ENCODE results near the gene ZBTB38. TPM values are rescaled to one million over a fixed set of nuclear protein-coding genes. Genes with fewer than 3 reads are reported as not detected.

The ZBTB38 gene
- total and polyA plus RNA-seq, 2 experiments from 2014 or later: 8.7 to 11.5 TPM

- TF ChIP-seq ETS1 (IDR thresholded peaks at IDR 0.05) (no peak), STAT1 (IDR thresholded peaks at IDR 0.05; ENCODE audit: unreplicated experiment) (no peak), ZNF331 (CRISPR knock-in tag; IDR thresholded peaks at IDR 0.05; ENCODE audit: low read depth) (no peak), ZNF462 (CRISPR knock-in tag; IDR thresholded peaks at IDR 0.05) (no peak), NANOG (IDR thresholded peaks at IDR 0.05; ENCODE audit: borderline replicate concordance) (no peak), REST (IDR thresholded peaks at IDR 0.05; ENCODE audit: unreplicated experiment) (no peak), CREB1 (CRISPR knock-in tag; IDR thresholded peaks at IDR 0.05; ENCODE audit: low read depth) (no peak), JUNB (IDR thresholded peaks at IDR 0.05; ENCODE audit: unreplicated experiment) (no peak), POLR2AphosphoS5 (IDR thresholded peaks at IDR 0.05; ENCODE audit: low read depth) (no peak), ZNF114 (CRISPR knock-in tag; IDR thresholded peaks at IDR 0.05) (no peak), EZH2phosphoT487 (IDR thresholded peaks at IDR 0.05; ENCODE audit: unreplicated experiment) (no peak), CTCF (conservative IDR thresholded peaks at IDR 0.05; ENCODE audit: low read depth in 2 of 2) (no peak), EZH2 (IDR thresholded peaks at IDR 0.05; ENCODE audit: low read depth, unreplicated experiment) (no peak)
- peaks cover 3% of the 10 kb centered on the region; the same call in 1 of the 2 replicates for H3K9me2 ChIP-seq (ENCODE audit: insufficient read depth)
- H3K27me3 ChIP-seq (ENCODE audit: insufficient read depth): no peaks in the 10 kb centered on the region
- peaks cover 12% of the 10 kb centered on the region for H3K9me3 Mint-ChIP-seq
- no peaks in the 10 kb centered on the region for H4K20me1 ChIP-seq (replicated peaks; ENCODE audit: insufficient read depth)
- H3K4me2 ChIP-seq: no peak overlapping the region
- H3K4me1 ChIP-seq (ENCODE audit: insufficient read depth): peaks cover 29% of the 10 kb centered on the region
- H3K4me1 Mint-ChIP-seq: peaks cover 27% of the 10 kb centered on the region
- DNase-seq (ENCODE audit: low spot score) (no peak), ATAC-seq (no peak)
- H3F3A ChIP-seq (replicated peaks; ENCODE audit: low read depth): no peaks in the 10 kb centered on the region
- H3K27ac Mint-ChIP-seq: no peak overlapping the region
- no peak overlapping the region for H3K27ac ChIP-seq (ENCODE audit: low read depth)
- peaks cover 8% of the 10 kb centered on the region; the same call in 2 of the 3 replicates for H3K36me3 Mint-ChIP-seq (ENCODE audit: low read depth)
- H3K79me2 ChIP-seq (replicated peaks; ENCODE audit: insufficient read depth): no peaks in the 10 kb centered on the region
- peak overlapping the region; percentile 69; the same call in 1 of the 2 replicates for H2AFZ ChIP-seq
- H3K4me3 ChIP-seq: no peak overlapping the region
- peaks cover 6% of the 10 kb centered on the region for H3K27me3 Mint-ChIP-seq (ENCODE audit: insufficient read depth, low read depth, poor library complexity)
- H3K4me3 Mint-ChIP-seq: no peak overlapping the region
- no peaks in the 10 kb centered on the region; the same call in 1 of the 2 replicates for H3K36me3 ChIP-seq (ENCODE audit: insufficient read depth)
Observed at GRCh38 chr3:141366285-141367037, 1.8 kb upstream of the ZBTB38 start.

Data from GM23338 (cell line).